ENCODE results near the gene SMG6.

SMG6 gene

GRCh38 chr17:2025622-2026309 lies 277.8 kb downstream of the SMG6 start:
- Histone ChIP-seq H3K27me3 (ENCODE audit: insufficient read depth, low read depth, severe bottlenecking) (no peaks in the 10 kb centered on the region), H3K9me3 (ENCODE audit: severe bottlenecking) (no peaks in the 10 kb centered on the region), H3K27ac (peak overlapping the region; percentile 79), H3K36me3 (peaks cover 4% of the 10 kb centered on the region; the same call in 1 of the 2 replicates), H3K4me3 (ENCODE audit: low read depth, low read length) (peak overlapping the region; percentile 88)
- peak; percentile 82 for TF ChIP-seq CTCF (IDR thresholded peaks at IDR 0.05; ENCODE audit: low read depth, low read length)
- DNase-seq = peak; percentile 90

GRCh38 chr17:2025220-2025621 lies 278.4 kb downstream of the SMG6 start, which contains the start of gene RTN4RL1:
Gene RTN4RL1 (minus strand): TSS chr17:2025334. CDS start chr17:2024865, 469 bp downstream.
- no peak for TF ChIP-seq CTCF (IDR thresholded peaks at IDR 0.05; ENCODE audit: low read depth, low read length)
- H3K36me3 ChIP-seq = peaks cover 2% of the 10 kb centered on the region; the same call in 1 of the 2 replicates
- peak; percentile 89 for DNase-seq
- H3K27ac ChIP-seq = peak within 1 kb of the TSS; percentile 79
- H3K27me3 ChIP-seq (ENCODE audit: insufficient read depth, low read depth, severe bottlenecking) = no peaks in the 10 kb centered on the region
- H3K4me3 ChIP-seq (ENCODE audit: low read depth, low read length) = peak within 1 kb of the TSS; percentile 88
- H3K9me3 ChIP-seq (ENCODE audit: severe bottlenecking) = no peaks in the 10 kb centered on the region

GRCh38 chr17:2024572-2025219 lies 278.9 kb downstream of the SMG6 start:
- Histone ChIP-seq H3K27me3 (ENCODE audit: insufficient read depth, low read depth, severe bottlenecking) (no peaks in the 10 kb centered on the region), H3K27ac (peak overlapping the region; percentile 79), H3K4me3 (ENCODE audit: low read depth, low read length) (peak overlapping the region; percentile 88), H3K36me3 (no peaks in the 10 kb centered on the region), H3K9me3 (ENCODE audit: severe bottlenecking) (no peaks in the 10 kb centered on the region)
- peak; percentile 57 for DNase-seq
- no peak for TF ChIP-seq CTCF (IDR thresholded peaks at IDR 0.05; ENCODE audit: low read depth, low read length)

GRCh38 chr17:2023692-2024571 lies 279.7 kb downstream of the SMG6 start:
- Histone ChIP-seq H3K4me3 (ENCODE audit: low read depth, low read length) (peak overlapping the region; percentile 88), H3K9me3 (ENCODE audit: severe bottlenecking) (no peaks in the 10 kb centered on the region), H3K27ac (peak overlapping the region; percentile 79), H3K27me3 (ENCODE audit: insufficient read depth, low read depth, severe bottlenecking) (no peaks in the 10 kb centered on the region), H3K36me3 (no peaks in the 10 kb centered on the region)
- TF ChIP-seq CTCF (IDR thresholded peaks at IDR 0.05; ENCODE audit: low read depth, low read length) = 0 out of 2 replicates have a peak, but pooled peaks have one; percentile 10
- DNase-seq = peak; percentile 95

GRCh38 chr17:2023256-2023655 lies 280.3 kb downstream of the SMG6 start:
- Histone ChIP-seq H3K36me3 (no peaks in the 10 kb centered on the region), H3K4me3 (ENCODE audit: low read depth, low read length) (peak overlapping the region; percentile 25), H3K27ac (peak overlapping the region; percentile 57), H3K27me3 (ENCODE audit: insufficient read depth, low read depth, severe bottlenecking) (no peaks in the 10 kb centered on the region), H3K9me3 (ENCODE audit: severe bottlenecking) (no peaks in the 10 kb centered on the region)
- DNase-seq = no peak
- no peak for TF ChIP-seq CTCF (IDR thresholded peaks at IDR 0.05; ENCODE audit: low read depth, low read length)
